Right renal cortex interstitium (tissue), 3 donors: ENCODE measurements around the gene OR2A2. TPM values are rescaled to one million over a fixed set of nuclear protein-coding genes. Genes with fewer than 3 reads are reported as not detected.
"Not testable (repeated sequence)": the region's sequence is repeated elsewhere in the genome, so short reads cannot be mapped to it uniquely, and the experiment has no call there.

Source experiments
- DNase-seq, 3 donors: peaks; one replicate each; pipeline ENCODE4 v3.0.0-alpha.2; 2013; ENCODE audit warnings: low read depth in 3 of 3, low spot score in 2 of 3
- polyA plus RNA-seq, 3 donors: library from polyadenylated mRNA; unstranded; fragments of 120-200 nt; gene quantifications; one replicate each; pipeline ENCODE4 v1.2.1, GENCODE V29; 2013; ENCODE audit not compliant: insufficient read length in 3 of 3

Gene OR2A2, protein sequence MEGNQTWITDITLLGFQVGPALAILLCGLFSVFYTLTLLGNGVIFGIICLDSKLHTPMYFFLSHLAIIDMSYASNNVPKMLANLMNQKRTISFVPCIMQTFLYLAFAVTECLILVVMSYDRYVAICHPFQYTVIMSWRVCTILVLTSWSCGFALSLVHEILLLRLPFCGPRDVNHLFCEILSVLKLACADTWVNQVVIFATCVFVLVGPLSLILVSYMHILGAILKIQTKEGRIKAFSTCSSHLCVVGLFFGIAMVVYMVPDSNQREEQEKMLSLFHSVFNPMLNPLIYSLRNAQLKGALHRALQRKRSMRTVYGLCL
- polyA plus RNA-seq: not detected

DNA sequence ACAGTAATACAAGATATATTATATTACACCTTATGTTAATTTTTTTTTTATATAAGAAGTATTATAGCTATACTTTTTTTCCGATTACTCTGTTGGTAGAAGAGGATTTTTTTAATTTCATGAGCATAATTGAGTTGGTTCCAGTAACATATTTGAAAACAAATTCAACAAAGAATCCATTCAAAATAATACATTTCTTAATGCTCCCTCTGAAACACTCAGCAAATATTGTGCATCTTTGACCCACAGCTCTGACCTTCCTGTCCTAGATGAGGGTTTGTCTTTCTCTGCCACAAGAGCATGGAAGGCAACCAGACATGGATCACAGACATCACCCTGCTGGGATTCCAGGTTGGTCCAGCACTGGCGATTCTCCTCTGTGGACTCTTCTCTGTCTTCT, at the start of gene OR2A2:
TSS of gene OR2A2 (plus strand) at position 301 of the 400 bp plus-strand sequence. CDS start at position 301, 0 bp downstream.
- DNase-seq: no peak

DNA sequence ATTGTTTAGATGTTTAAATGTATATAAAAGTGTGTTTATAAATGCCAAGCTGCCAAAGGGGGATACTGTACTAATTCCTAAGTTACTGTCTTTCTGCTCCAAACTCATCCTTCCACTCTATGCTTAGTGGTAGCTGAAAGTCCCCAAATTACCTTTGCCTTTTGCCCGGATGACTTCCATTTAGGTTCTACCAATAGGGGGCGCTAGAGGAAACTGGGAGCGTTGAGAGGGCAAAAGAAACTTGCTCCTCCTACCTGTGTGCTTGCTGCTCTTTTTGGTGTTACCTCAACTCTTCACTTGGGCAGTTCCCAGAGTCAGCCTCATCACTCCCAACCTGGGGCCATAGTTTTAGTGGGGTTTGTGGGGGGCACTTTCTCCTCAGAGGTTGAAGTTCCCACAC, 45.7 kb upstream of the OR2A2 start:
- DNase-seq: no peak

DNA sequence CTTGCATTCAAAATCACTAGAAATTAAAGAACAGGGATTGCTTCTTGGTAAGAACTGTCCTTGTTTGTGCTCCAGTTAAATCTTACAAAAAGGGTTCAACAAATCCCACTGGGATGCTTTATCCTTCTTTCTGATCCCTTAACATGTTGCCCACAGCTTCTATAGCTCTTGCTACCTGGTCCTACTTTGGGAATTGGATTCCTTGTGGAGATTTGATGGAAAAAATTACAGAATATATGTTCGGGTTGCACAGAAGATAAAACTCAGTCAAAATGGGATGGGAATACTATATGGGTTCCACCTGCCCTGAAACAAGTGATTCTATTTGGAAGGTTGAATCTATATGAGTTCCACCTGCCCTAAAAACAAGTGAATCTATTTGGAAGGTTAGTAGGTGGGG, 39.9 kb upstream of the OR2A2 start, which contains the start of gene OR2A25:
TSS of gene OR2A25 (plus strand) at position 301 of the 400 bp plus-strand sequence. CDS start 4,409 bp downstream, outside the sequence.
- DNase-seq: no peak

DNA sequence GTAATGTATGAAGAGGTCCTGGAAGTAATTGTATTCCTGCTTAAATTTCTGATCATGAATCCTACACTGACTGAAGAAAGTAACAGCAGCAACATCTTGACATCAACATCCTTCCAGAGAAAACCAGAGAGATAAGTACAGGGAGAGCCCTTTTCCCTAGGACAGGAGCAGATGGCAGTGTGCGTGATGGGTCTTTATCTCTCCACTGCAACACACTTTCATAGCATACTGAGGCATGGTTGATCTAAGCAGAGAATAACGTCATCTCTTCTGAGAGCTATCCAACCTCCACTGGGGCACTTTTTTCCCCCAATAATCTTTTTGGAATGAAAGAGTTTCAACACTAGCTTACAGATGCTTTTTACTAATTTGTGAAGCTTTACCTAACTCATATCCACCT, 39.4 kb upstream of the OR2A2 start:
- no peak for DNase-seq

DNA sequence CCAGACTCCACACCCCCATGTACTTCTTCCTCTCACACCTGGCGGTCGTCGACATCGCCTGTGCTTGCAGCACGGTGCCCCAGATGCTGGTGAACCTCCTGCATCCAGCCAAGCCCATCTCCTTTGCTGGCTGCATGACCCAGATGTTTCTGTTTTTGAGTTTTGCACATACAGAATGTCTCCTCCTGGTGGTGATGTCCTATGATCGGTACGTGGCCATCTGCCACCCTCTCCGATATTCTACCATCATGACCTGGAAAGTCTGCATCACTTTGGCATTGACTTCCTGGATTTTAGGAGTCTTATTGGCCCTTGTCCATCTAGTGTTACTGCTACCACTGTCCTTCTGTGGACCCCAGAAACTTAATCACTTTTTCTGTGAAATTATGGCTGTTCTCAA, 35.0 kb upstream of the OR2A2 start:
- DNase-seq: no peak

DNA sequence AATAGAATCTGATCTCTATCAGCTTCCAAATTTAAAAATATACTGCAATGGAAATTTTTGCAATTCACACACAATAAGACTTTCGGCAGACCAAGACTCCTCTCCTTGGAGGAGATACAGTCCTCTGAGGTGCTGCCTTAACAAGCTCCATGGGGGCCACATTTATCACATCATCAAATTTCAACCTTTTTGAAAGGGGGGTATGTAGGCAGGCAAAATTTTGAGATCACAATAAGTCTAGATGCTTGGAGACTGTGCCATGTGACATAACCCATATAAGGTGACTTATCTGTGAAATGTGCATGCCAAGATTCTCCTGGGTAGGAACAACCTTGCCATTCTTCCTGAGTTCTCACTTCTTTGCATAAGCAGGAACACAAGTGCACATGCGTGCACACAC, 23.4 kb upstream of the OR2A2 start, which contains the start of gene OR2A12:
TSS of gene OR2A12 (plus strand) at position 301 of the 400 bp plus-strand sequence. CDS start 8,830 bp downstream, outside the sequence.
- DNase-seq: no peak

DNA sequence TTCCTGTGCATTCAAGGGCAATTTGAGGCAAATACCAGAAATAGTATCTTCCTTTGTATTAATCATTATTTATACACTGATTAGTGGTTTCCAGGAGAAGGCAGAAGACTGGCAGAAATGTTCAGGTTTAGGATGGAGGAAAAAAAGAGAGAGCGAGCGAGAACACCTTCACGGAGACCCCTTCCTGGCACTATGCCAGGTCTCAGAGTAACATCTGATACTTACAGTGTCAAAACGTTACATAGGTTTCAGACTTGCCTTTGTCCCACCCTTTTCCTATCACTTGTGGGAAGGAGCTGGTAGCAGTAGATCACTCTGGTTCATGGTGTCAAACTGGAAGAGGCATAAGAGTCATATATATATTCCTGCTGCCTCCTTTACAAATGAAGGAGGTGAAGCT, 22.7 kb upstream of the OR2A2 start:
- no peak for DNase-seq

DNA sequence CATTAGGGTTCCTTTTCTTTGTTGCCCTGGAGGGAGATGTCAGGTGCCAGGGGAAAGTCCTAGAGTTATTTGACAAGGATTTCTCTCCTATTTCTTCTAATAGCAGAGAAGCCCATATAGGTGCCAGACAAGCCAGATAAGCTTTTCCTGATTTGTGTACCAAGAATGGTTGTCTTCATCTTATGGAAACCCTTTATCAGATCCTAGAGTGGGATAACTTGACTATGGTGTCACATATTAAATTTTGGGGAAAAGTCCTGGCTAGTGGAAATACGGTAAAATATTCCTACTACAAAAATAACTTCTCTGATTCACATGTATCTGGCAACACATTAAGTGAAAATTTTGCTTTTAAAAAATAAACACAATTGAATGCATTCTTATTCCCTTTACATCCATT, 22.2 kb upstream of the OR2A2 start:
- DNase-seq: no peak

DNA sequence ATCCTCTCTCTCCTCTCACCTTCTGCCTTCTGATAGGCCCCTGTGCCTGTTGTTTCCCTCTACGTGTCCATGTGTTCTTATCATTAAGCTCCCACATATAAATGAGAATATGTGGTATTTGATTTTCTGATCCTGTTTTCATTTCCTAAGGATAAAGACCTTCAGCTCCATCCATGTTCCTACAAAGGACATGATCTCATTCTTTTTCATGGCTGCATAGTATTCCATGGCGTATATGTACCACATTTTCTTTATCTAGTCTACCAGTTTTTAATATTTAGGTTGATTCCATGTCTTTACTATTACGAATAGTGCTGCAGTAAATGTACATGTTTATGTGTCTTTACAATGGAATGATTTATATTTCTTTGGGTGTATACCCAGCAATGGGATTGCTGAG, 18.7 kb upstream of the OR2A2 start:
- no peak for DNase-seq

DNA sequence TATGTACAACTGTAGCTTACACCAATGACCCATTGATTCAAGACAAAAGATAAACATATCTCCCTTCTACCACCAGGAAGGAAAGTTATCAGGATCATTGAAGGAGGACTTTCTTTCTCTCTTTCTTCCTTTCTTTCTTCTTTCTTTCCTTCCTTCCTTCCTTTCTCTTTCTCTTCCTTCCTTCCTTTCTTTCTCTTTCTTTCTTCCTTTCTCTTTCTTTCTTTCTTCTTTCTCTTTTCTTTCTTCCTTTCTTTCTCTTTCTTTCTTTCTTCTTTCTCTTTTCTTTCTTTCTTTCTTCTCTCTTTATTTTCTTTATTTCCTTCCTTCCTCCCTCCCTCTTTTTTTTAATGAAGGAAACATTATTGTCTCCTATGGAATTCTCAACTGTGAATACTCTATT, 10.6 kb upstream of the OR2A2 start:
- no peak for DNase-seq

DNA sequence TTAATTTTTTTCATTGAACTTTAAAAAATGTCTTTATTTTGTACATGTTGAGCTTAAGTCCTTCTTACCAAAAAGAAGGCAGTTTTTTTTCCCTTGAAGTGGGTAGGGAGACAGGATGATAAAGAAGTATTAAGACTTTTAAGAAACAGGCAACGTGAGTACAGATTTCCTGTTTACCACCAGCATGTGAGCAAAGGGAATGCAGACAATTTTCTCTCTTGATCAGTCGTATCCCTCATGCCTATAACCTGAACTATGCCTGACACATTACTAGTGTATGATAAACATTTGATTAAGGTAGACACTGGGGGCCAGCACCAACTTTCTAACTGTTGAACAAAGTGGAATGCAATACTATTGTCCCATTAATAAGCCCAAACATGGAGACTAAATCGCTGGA, 8.8 kb upstream of the OR2A2 start:
- DNase-seq: no peak

DNA sequence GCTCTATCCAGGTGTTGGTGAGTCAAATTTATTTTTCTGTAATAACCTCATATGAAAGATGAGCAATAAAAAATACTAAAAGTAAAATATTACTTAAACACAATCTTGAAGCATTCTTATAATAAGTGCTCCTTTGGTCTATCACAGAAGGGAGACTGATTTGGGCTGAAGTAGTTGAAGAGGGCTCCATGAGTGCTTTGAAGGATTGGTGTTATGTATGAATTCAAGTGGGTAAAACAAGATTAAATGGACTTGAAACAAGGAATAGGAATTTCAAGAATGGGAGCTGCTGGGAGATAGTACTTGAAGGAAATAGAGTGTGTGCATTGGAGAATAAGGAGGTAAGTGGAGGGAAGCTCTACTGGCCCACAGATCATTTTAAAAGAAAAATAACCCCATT, 7.3 kb upstream of the OR2A2 start:
- DNase-seq: no peak

DNA sequence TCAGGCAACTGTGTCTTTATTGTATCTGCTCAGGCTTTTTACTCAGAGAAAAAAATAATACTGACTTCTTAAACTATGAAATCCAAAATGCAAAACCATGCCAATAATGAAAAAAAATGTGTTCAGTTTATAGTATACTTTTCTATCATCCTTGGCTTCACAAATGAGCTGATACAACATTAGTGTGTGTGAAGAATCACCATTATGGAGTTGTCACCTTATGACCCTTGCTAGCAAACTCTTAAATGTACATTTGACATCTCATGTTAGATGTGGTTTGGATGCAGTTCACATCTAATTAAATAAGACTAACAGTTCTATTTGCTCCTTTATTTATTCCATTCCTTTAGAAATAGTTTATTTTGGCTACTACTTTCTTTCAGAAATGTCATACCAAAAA, 4.2 kb upstream of the OR2A2 start:
- no peak for DNase-seq

DNA sequence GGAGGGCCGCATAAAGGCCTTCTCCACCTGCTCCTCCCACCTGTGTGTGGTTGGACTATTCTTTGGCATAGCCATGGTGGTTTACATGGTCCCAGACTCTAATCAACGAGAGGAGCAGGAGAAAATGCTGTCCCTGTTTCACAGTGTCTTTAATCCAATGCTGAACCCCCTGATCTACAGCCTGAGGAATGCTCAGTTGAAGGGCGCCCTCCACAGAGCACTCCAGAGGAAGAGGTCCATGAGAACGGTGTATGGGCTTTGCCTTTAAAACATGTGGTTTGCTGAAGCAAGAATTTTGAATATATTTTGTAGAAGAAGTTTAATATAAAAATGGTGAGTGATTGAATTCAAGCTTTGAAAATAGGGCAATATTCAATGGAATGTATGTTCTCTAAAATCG, 889 bp downstream of the OR2A2 start:
- DNase-seq: no peak

DNA sequence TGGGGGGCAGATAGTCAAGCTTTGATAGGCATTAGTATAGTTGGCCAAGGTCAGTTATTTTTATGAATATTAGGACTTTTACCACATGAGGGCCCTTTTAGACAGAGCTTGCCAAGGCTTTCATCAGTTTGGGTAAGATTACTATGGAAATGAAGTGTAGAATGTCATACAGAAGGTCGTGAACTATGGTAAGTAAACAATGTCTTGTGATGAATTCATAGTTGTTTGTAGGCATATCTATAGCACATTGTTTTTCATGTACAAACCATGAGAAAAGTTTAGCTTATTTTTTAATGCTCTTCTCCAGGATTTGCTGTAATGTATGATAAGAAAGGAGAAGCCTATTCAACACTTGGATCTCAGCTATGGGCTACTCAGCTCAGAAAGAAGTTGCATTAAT, 4.3 kb downstream of the OR2A2 start:
- DNase-seq: no peak

DNA sequence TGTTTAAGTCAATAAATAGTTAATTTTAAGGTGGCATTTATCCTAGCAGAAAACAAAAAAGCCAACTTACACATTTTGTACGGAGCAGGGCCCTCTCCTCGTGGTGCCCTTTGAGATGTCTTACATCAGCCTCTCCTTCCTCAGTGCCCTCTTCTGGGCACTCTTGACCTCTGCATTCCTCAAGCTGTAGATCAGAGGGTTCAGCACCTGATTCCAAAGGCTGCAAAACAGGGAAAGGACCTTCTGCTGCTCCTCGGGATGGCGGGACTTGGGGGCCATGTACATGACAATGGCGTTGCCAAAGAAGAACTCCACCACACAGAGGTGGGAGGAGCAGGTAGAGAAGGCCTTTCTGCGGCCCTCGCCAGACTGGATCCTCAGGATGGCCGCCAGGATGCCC, 9.0 kb downstream of the OR2A2 start:
- DNase-seq: no peak

DNA sequence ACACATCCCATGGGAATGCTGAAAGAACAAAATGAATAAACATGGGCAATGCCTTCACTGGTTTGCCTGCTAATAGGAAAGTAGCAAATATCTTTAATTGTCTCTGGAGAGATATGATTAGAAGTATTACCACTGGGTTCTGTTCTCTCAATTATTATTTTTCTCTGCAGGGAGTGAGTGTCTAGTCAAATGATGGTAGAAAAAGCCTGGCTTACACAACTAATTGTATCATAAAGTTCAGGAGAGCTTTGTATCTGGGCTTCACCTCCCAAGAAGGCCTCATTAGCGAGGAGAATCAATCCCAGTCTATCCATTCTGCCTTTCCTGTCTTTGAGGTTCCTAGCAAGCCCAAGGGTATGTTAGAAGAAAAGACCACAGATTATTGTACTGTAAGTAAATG, 13.5 kb downstream of the OR2A2 start, which contains the start of gene OR2A14:
TSS of gene OR2A14 (plus strand) at position 301 of the 400 bp plus-strand sequence. CDS start 5,937 bp downstream, outside the sequence.
- DNase-seq: no peak

DNA sequence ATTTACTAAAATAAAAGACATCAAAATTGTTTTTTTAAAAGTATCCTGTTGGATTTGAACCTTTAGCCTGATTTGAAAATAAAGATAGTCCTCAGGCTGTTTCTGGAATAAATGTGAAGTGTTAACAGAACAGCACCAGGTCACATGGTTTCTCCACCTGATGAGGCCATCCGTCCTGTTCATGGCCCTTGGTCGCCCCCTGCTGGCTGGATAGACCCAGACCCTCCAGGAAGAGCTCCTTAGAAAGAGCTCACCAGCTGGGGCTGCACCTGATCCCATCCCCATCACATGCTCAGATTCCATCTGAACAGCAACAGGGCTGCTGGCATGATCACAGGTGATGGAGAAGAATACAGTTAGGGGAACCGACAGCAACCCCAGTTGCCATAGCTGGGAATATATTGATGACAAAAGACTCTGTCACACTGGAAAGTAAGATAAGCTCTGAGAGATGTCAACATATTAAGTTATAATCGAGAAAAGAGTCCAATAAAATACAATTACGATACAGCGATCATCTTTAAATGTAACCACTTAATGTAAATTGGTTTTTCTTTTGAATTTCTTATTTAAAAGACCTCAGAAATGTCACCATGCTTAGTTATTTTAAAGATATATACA, 18.4 kb downstream of the OR2A2 start:
- DNase-seq: peak; percentile 41 to 53 (median 43)

DNA sequence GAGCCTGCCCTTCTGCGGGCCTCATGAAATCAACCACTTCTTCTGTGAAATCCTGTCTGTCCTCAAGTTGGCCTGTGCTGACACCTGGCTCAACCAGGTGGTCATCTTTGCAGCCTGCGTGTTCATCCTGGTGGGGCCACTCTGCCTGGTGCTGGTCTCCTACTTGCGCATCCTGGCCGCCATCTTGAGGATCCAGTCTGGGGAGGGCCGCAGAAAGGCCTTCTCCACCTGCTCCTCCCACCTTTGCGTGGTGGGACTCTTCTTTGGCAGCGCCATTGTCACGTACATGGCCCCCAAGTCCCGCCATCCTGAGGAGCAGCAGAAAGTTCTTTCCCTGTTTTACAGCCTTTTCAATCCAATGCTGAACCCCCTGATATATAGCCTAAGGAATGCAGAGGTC, 20.2 kb downstream of the OR2A2 start:
- not testable (repeated sequence) for DNase-seq

DNA sequence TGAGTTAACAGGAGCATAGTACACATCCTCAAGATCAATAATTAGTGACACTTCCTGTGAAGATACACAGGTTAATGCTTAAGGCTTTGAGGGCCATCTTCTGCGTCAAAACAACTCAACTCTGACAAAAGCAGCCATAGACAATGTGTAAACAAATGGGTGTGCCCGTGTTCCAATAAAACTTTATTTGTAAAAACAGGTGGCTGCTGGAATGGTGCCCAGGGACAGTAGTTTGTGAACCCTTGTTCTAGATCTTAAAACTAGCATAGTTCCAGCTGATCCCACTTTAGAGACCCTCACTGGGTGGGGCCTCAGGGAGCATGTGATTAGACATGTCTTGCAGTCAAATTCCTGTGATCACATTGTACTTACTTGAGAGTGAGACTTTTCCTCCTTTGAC, 21.3 kb downstream of the OR2A2 start:
- no peak for DNase-seq

DNA sequence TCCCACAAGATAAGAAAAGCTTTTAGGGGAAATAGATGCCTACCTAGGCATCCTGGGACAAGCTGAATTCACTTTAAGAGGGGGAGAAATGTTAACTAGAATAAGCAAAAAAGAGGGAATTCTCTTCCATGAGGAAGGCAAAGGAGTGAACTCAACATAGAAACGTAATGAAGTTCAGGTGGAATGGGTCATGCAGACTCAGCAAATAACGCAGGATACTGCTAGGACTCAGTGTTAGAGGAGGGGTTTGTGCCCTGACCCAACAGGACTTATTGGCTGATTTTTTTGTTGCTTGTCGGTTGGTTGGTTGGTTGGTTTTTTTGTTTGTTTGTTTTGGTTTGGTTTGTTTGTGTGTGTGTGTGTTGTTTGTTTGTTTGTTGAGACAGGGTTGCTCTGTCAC, 22.9 kb downstream of the OR2A2 start:
- no peak for DNase-seq

DNA sequence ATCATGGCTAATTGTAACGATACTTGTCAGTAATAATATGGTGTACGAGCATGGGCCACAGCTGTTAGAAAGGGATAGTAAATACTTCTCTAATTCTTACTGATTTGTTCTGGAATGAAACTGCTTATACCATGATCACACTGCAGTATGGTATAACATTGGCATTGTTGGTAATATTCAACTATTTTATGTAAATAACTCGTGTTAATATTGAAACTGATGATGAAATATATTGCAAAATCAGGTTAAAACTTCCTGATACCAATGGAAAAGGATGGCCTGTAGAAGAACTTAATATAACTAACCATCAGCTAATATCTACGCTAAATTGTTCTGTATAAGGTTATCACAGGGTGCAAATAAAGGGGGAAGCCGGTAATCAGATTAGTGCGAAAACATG, 23.9 kb downstream of the OR2A2 start:
- DNase-seq: no peak
